Forelimb muscle (tissue), 1 donor: Measurements from ENCODE around the gene LCAT. TPM values are rescaled to one million over a fixed set of nuclear protein-coding genes. Genes with fewer than 3 reads are reported as not detected.

Experiments
- DNase-seq: peaks from one replicate; pipeline ENCODE4 v3.0.0-alpha.2; 2013; ENCODE audit warnings: low read depth
- polyA plus RNA-seq: library from polyadenylated mRNA; unstranded; fragments of 120-200 nt; gene quantifications from one replicate; pipeline ENCODE4 v1.2.1, GENCODE V29; 2013; ENCODE audit not compliant: insufficient read length

LCAT gene
- polyA plus RNA-seq, 1 donor, result 20.3 TPM

DNA sequence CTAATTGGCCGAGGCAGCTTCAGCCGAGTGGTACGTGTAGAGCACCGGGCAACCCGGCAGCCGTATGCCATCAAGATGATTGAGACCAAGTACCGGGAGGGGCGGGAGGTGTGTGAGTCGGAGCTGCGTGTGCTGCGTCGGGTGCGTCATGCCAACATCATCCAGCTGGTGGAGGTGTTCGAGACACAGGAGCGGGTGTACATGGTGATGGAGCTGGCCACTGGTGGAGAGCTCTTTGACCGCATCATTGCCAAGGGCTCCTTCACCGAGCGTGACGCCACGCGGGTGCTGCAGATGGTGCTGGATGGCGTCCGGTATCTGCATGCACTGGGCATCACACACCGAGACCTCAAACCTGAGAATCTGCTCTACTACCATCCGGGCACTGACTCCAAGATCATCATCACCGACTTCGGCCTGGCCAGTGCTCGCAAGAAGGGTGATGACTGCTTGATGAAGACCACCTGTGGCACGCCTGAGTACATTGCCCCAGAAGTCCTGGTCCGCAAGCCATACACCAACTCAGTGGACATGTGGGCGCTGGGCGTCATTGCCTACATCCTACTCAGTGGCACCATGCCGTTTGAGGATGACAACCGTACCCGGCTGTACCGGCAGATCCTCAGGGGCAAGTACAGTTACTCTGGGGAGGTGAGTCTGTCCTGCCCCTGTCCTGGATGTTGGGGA lies 34.7 kb downstream of the LCAT start:
- DNase-seq, result no peak

DNA sequence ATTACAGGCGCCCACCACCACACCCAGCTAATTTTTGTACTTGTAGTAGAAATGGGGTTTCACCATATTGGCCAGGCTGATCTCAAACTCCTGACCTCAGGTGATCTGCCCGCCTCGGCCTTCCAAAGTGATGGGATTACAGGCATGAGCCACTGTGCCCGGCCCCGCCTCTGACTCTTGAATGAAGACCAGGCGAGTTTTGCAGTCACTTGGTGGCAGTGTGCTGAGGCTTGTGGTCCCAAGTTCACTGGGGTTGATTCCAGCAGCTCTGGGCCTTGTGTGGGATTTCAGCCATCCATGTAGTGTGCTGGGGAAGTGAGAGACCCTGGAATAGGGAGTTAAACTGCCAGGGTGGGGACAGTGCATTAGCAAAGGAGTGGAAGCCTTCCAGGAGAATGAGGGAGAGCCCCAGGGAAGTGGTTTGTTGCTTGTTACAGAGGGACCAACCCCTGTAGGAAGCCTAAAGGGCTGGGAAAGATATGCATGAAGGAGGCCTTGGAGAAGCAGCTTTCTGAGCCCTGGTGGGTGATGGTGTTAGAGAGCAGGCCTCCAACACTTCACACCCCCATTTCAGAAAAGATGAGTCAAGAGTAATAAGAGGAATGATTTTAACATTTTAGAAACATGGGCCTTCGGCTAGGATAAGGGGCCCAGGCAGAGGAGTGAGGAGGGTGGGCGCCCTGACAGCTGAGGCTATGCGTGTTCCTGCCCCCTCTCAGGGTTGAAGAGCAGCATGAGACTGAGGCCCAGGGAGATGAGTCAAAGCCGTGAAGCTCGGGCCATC lies 36.3 kb downstream of the LCAT start:
- DNase-seq, result no peak

DNA sequence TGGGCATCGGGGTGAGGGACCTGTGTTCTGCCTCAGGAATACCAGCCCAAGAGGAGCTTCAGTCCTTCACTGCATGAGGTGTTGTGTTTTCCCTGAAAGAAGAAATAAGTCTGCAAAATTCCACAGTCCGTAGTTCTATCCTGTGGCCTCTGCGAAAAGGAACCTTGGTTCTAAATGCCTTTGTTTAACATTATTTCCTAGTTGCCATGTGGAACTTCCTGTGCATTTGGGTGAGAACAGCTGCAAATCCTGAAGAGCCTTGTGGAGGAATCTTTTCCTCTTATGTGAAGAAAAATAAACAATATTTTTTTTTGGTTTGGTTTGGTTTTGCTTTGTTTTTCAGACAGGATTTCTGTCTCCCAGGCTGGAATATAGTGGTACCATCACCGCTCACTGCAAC lies 41.1 kb downstream of the LCAT start:
- DNase-seq, result no peak

DNA sequence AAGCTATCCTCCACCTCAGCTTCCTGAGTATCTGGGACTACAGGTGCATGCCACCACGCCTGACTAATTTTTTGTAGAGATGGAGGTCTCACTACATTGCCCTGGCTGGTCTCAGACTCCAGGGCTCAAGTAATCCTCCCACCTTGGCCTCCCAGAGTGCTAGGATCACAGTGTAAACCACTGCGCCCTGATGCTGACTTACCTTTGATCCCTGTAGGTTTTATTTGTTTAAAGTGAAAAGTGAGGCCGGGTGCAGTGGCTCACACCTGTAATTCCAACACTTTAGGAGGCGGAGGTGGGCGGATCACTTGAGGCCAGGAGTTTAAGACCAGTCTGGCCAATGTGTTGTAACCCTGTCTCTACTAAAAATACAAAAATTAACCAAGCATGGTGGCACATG lies 42.2 kb downstream of the LCAT start:
- no peak for DNase-seq

DNA sequence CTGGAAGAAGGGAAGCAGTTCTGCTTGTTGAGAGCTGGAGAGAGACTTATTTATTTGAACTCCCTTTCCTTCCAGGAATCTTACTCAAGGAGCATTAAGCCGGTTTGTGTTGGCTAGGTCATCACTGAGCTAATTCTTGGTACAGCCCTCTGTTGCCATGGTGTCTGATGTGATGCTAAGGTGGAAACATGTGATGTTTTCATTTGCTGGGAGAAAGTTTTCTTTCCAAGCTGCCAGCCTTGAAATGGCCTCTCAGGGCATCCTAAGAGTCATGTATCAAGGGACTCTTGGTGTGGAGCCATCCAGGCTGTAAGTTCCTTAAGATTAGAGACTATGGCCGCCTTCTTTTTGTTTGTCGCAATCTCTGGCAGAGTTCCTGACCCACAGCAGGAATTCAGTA lies 46.7 kb downstream of the LCAT start:
- no peak for DNase-seq

DNA sequence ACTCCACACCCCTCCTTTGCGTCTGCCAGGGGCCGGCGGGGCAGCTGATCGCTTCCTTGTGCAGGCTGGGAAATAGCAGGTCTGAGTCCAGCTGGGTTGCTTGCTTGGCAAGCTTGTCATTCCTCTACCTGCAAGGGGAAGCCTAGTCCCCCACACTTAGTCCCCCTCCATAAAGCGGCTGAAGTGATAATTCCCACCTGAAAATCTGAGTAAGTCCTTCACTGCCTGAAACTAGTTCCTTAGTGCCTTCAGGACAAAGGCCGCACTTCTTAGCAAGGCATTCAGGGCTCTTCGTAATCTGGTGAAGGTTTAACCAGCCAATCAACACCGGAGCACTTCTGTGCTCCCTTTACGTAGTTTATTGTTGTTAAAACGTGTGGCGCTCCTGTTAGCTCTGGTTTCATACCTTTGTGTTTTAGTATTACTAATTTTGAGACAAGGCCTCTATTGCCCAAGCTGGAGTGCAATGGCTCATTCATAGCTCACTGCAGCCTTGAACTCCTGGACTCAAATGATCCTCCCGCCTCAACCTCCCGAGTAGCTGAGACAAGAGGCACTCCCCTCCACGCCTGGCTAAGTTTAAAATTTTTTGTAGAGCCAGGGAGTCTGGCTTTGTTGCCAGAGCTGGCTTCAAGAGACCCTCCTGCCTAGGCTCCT lies 50.0 kb downstream of the LCAT start:
- no peak for DNase-seq

DNA sequence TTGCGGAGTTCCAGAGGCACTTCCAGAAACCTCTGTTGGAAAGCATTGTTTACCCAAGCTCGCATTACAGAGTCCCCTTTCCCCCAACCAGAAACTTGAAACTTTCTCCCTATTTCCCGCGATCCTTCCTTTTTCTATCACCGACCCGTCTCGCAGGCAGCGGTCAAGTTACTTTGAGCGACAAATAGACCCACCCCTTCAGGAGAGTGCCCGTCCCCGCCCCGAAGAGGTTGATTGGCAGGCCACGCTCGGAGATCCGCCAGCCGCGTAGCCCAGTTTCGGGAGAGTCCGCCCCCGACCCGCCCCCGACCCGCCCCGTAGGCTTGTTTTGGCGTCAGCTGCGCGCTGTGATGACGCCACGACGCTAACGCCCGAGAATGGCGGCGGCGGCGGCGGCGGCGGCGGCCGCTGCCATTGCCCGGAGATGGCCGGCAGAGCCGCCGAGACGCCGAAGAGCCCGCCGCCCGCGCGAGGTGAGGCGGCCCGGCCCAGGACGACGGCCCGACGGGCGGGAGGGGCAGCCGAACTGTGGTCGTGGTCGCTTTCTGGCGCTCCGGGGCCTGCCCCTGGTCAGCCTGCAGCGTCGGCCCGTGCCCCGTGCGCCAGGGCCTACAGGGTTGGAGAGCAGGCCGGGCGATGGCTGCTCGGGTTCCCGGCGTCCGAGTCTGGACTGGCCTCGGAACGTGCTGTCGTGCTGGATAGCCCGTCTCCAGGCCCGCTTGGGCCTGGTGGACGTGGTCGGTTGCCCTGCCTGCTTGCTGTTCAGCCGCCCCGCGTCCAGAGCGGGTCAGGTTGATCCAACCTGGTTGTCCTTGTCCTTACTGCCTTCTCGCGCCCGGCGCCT lies 50.8 kb downstream of the LCAT start, which contains the start of gene PSKH1:
TSS of gene PSKH1 (plus strand) at position 356 of the 844 bp plus-strand sequence. CDS start 15,496 bp downstream, outside the sequence.
- DNase-seq, result peak; percentile 85

DNA sequence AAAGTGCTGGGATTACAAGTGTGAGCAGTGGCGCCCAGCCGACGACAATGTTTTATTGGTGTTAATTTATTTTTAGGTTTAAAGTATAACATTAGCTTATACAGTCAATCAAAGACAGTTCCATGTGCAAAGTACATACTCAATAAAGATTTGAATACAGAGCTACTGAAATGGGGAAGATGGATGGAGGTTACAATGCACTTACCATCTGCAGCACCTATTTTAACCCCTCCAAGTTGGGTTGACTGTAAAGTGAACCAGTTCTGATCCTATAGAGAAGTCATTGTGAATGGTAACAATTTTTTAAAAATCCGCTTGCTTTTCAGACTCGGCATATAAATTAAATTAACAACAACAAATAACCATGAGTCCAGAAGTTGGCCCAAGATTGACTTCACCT lies 51.5 kb downstream of the LCAT start:
- DNase-seq, result no peak

Other genes starting within 250 kb of the LCAT start
- gene GFOD2, start 224.8 kb downstream of the LCAT start, polyA plus RNA-seq, result 13.5 TPM
- gene RANBP10, start 137.6 kb downstream of the LCAT start, polyA plus RNA-seq, result 23.6 TPM
- 1.4 TPM for gene TSNAXIP1, start 137.2 kb downstream of the LCAT start, polyA plus RNA-seq
- 24.7 TPM for gene THAP11, start 101.8 kb downstream of the LCAT start, polyA plus RNA-seq
- gene NUTF2, start 97.2 kb downstream of the LCAT start, polyA plus RNA-seq, result 120 TPM
- gene CENPT, start 96.4 kb downstream of the LCAT start, polyA plus RNA-seq, result 32.1 TPM
- 107 TPM for gene EDC4, start 71.1 kb downstream of the LCAT start, polyA plus RNA-seq
- gene NRN1L, start 59.2 kb downstream of the LCAT start, polyA plus RNA-seq, result 1.1 TPM
- 21.0 TPM for gene PSKH1, start 50.9 kb downstream of the LCAT start, polyA plus RNA-seq
- gene CTRL, start 12.3 kb downstream of the LCAT start, polyA plus RNA-seq, result 4.3 TPM
- gene PSMB10, start 7.3 kb downstream of the LCAT start, polyA plus RNA-seq, result 26.0 TPM
- gene SLC12A4, start 24.5 kb upstream of the LCAT start, polyA plus RNA-seq, result 40.4 TPM
- not detected for gene DPEP3, start 36.4 kb upstream of the LCAT start, polyA plus RNA-seq
- 1.5 TPM for gene DPEP2, start 55.4 kb upstream of the LCAT start, polyA plus RNA-seq
- not detected for gene DPEP2NB, start 71.8 kb upstream of the LCAT start, polyA plus RNA-seq
- gene DDX28, start 79.1 kb upstream of the LCAT start, polyA plus RNA-seq, result 4.8 TPM
- 10.1 TPM for gene DUS2, start 79.2 kb upstream of the LCAT start, polyA plus RNA-seq
- gene NFATC3, start 141.2 kb upstream of the LCAT start, polyA plus RNA-seq, result 27.6 TPM